AG04450 (cell line): ENCODE measurements around the gene TMEM198. TPM values are rescaled to one million over a fixed set of nuclear protein-coding genes. Genes with fewer than 3 reads are reported as not detected.

ENCODE experiments used
- CTCF ChIA-PET: fragments of 300-600, 350-600 bp; formaldehyde crosslinking; extraction: SDS; loops from one replicate; lab custom pipeline; 2022; ENCODE audit warnings: antibody characterized with exemption, inconsistent platforms; lab: Charles Lee
- POLR2A ChIA-PET: fragments of 350-600 bp; formaldehyde crosslinking; extraction: SDS; loops from one replicate; lab custom pipeline; 2021; ENCODE audit warnings: antibody characterized with exemption, inconsistent platforms; lab: Yijun Ruan, JAX
- DNase-seq: peaks from one replicate; pipeline ENCODE4 v3.0.0-alpha.2; 2011; ENCODE audit warnings: low read depth, low spot score
- H3K27ac ChIP-seq: one replicate; pipeline ENCODE4 v1.5.1; 2012; ENCODE audit warnings: low read depth, low read length, control low read depth
- H3K27me3 ChIP-seq: one replicate; pipeline ENCODE4 v1.6.0; 2012; ENCODE audit warnings: low read length; ENCODE audit not compliant: control insufficient read depth, insufficient read depth
- H3K4me3 ChIP-seq: 2 replicates; pipeline ENCODE4 v1.5.1; 2011; ENCODE audit warnings: mild to moderate bottlenecking, low read depth, low read length, control low read depth
- H3K9me3 ChIP-seq: 2 replicates; pipeline ENCODE4 v1.5.1; 2012; ENCODE audit warnings: low read length; ENCODE audit not compliant: control insufficient read depth, insufficient read depth
- polyA plus RNA-seq: library from polyadenylated mRNA; depleted of rRNA; stranded (reverse); fragments of >200 nt; gene quantifications from 2 replicates; pipeline ENCODE4 v1.2.3, GENCODE V29; 2011
- TF ChIP-seq, protein P1 (sequence below): IDR thresholded peaks from 2 replicates; pipeline ENCODE4 v1.5.1; 2011; ENCODE audit warnings: low read depth, low read length, control low read depth, inconsistent platforms

Gene TMEM198
- polyA plus RNA-seq, 1 experiment, result 0.83 TPM

DNA sequence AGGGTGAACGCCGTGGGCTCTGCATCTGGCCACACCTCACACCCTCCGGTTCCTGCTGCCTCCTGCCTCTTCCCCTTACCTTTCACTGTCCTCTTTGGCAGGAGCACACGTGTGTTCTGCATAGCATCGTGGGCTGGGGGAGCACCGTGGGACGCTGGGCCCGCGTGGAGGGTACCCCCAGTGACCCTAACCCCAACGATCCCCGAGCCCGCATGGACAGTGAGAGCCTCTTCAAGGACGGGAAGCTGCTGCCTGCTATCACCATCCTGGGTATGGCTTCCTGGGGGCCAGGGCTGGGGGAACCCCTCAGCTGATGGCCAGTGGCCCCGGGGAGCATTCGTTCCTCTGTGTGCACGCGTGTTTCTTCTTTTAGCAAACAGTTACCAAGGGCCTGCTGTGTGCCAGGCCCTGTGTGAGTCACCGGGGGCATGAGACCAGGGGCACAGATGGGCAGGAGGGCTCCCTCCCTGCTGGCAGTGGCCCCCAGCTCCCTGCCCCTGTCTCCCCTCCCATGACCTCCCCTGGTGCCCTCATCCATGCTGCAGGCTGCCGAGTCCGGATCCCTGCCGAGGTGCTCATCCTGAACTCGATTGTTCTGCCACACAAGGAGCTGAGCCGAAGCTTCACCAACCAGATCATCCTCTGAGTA, 37.6 kb upstream of the TMEM198 start:
- peaks cover 11% of the 10 kb centered on the region for H3K27me3 ChIP-seq
- no peak overlapping the region for H3K4me3 ChIP-seq
- POLR2A ChIA-PET, result no interaction called here
- CTCF ChIA-PET, result interaction anchor here (1.6 to 4.5 kb wide), 2 partner anchors 11 to 16 kb away, joined by 7 to 97 read pairs; a partner anchor contains a TSS
- H3K27ac ChIP-seq, result no peak overlapping the region
- TF ChIP-seq, protein P1, sequence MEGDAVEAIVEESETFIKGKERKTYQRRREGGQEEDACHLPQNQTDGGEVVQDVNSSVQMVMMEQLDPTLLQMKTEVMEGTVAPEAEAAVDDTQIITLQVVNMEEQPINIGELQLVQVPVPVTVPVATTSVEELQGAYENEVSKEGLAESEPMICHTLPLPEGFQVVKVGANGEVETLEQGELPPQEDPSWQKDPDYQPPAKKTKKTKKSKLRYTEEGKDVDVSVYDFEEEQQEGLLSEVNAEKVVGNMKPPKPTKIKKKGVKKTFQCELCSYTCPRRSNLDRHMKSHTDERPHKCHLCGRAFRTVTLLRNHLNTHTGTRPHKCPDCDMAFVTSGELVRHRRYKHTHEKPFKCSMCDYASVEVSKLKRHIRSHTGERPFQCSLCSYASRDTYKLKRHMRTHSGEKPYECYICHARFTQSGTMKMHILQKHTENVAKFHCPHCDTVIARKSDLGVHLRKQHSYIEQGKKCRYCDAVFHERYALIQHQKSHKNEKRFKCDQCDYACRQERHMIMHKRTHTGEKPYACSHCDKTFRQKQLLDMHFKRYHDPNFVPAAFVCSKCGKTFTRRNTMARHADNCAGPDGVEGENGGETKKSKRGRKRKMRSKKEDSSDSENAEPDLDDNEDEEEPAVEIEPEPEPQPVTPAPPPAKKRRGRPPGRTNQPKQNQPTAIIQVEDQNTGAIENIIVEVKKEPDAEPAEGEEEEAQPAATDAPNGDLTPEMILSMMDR, result no peak
- DNase-seq, result no peak
- peaks cover 5% of the 10 kb centered on the region for H3K9me3 ChIP-seq

DNA sequence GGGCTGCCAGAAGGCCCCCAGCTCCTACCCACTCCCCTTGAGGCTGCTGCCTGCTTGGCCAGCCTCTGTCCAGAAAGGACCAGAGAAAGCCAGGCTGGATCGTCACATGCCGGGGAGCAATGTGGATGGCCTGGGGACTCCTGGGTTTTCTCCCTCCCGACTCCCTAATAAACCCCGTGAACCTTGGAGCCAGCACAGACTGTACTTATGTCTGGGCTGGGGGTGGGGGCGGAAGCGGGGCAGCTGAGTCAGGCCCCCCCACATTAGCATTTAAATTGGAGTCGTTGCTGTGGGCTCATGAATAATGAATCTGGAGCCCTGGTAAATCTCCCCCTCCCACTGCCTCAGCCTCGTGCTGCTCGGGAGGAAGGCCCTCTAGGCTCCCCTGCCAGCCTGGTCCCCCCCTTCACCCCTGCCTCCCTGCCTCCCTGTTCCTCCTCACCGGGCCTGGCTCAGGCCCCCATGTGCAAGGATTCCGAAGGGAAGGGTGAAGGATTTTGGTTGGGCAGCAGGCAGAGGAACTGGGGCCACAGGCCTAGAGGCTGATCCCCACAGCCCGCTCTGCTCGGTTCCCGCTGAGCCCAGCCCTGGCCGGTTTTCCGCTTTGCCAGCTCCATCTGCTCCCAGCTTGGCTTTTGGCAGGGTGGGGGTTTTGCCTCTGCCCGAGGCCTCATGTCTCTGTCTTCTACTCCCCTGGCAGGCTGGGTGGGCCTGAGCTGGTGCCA, 36.9 kb upstream of the TMEM198 start:
- Histone ChIP-seq H3K9me3 (peaks cover 8% of the 10 kb centered on the region), H3K27me3 (peaks cover 16% of the 10 kb centered on the region), H3K4me3 (no peak overlapping the region), H3K27ac (no peak overlapping the region)
- POLR2A ChIA-PET, result interaction anchor here (0.5 to 1.3 kb wide), 2 partner anchors 12 to 108 kb away, joined by 3 read pairs; no protein-coding TSS in a partner anchor
- TF ChIP-seq, protein P1, result no peak
- no peak for DNase-seq
- CTCF ChIA-PET, result interaction anchor here (1.6 to 4.5 kb wide), 2 partner anchors 12 to 15 kb away, joined by 7 to 97 read pairs; a partner anchor contains a TSS

DNA sequence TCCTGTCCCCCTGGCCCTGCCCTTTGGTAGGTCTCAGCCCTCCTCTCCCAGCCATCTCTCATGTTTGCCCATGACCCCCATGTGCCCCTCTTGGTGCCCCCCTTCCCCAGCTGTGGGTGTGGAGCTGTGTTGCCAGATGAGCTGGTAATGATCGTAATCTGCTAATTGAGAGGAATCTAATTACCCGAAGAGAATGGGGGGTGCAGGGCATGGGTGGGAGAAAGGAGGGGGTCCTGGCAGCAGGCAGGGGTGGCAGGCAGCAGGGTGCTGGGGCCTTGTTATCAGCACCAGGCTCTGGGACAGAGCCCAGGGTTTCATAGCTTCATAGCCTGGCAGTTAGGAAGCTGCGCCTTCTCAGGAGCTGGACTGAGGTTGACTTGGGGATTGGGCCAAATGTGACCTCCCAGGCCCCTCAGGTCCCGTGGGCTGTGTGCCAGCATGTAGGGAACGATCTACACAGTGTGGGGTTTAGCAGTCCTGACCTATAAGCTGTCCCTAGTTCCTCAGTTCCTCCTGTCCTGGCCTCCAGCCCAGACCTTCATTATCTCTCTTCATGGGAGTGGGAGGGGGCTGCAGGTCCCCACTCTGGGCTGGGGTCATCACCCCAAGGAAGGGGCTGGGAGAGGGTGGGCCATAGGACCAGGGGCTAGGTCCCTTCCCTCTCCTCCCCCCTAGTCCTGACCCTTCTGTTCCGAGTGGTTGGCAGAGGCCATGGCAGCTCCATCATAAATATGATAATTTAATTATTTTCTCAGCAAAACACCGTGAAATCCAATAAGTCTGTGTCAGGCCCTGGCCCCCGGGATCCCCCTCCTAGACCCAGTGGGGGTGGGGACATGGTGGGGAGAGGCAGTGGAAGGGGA, 36.0 kb upstream of the TMEM198 start:
- Histone ChIP-seq H3K9me3 (peaks cover 8% of the 10 kb centered on the region), H3K27me3 (peaks cover 25% of the 10 kb centered on the region), H3K27ac (no peak overlapping the region), H3K4me3 (no peak overlapping the region)
- TF ChIP-seq, protein P1, result no peak
- no peak for DNase-seq
- ChIA-PET CTCF (interaction anchor here (0.6 to 4.5 kb wide), 5 partner anchors 14 to 105 kb away, joined by 3 to 97 read pairs (median 4); no protein-coding TSS in a partner anchor), POLR2A (interaction anchor here (0.5 to 1.3 kb wide), 6 partner anchors 9 to 124 kb away, joined by 3 to 5 read pairs (median 4); partner anchors contain the start of genes DNPEP and GMPPA)

DNA sequence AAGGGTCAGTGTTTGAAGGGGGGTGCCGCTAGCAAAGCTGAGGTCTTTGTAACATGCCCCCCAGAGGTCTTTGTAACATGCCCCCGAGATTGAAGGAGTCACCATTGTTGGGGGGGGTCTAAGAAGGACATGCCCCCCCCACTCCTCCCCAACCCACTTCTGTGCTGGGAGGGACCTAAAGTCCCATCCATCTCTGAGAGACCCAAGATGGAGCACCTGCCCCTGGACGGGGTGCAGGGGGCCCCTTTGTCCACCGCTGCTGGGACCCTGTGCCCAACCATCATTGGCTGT, 35.4 kb upstream of the TMEM198 start:
- Histone ChIP-seq H3K4me3 (no peak overlapping the region), H3K27ac (no peak overlapping the region), H3K27me3 (peaks cover 31% of the 10 kb centered on the region), H3K9me3 (peaks cover 8% of the 10 kb centered on the region)
- DNase-seq, result no peak
- ChIA-PET CTCF (interaction anchor here (0.7 to 4.5 kb wide), 5 partner anchors 9 to 105 kb away, joined by 3 to 97 read pairs (median 4); partner anchors contain the start of gene GMPPA), POLR2A (interaction anchor here (0.6 to 1.3 kb wide), 4 partner anchors 10 to 125 kb away, joined by 3 to 5 read pairs (median 4); partner anchors contain the start of gene GMPPA)
- TF ChIP-seq, protein P1, result no peak
